ENCODE results near the gene GALNT12. TPM values are rescaled to one million over a fixed set of nuclear protein-coding genes. Genes with fewer than 3 reads are reported as not detected.

The GALNT12 gene, protein sequence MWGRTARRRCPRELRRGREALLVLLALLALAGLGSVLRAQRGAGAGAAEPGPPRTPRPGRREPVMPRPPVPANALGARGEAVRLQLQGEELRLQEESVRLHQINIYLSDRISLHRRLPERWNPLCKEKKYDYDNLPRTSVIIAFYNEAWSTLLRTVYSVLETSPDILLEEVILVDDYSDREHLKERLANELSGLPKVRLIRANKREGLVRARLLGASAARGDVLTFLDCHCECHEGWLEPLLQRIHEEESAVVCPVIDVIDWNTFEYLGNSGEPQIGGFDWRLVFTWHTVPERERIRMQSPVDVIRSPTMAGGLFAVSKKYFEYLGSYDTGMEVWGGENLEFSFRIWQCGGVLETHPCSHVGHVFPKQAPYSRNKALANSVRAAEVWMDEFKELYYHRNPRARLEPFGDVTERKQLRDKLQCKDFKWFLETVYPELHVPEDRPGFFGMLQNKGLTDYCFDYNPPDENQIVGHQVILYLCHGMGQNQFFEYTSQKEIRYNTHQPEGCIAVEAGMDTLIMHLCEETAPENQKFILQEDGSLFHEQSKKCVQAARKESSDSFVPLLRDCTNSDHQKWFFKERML
- 10 to 100 TPM in 1 of 12 donors, 1 to 10 TPM in 10, not detected in 1; 1.8 to 13.4 (median 4.0) TPM for polyA plus RNA-seq (ENCODE audit: insufficient read length in 12 of 12)
- long read RNA-seq, donor 1, transcript GALNT12-201 (10 exons, 2,735 nt): major isoform, 12 of 39 reads
- long read RNA-seq, donor 1, partial matches to known transcripts: 23 of 39 reads
- long read RNA-seq, donor 1, other reads (novel, unspliced or antisense): 0 of 39 reads
- long read RNA-seq, donor 2, partial matches to known transcripts: 0 of 3 reads
- long read RNA-seq, donor 2, other reads (novel, unspliced or antisense): 0 of 3 reads
- long read RNA-seq, donor 3: 0 reads
- long read RNA-seq, donor 4: 0 reads
- long read RNA-seq, donor 5: 0 reads
- long read RNA-seq, donor 6, partial matches to known transcripts: 0 of 1 reads
- long read RNA-seq, donor 6, other reads (novel, unspliced or antisense): 0 of 1 reads
- long read RNA-seq, donor 7, partial matches to known transcripts: 0 of 2 reads
- long read RNA-seq, donor 7, other reads (novel, unspliced or antisense): 0 of 2 reads
- long read RNA-seq, donor 8, partial matches to known transcripts: 0 of 1 reads
- long read RNA-seq, donor 8, other reads (novel, unspliced or antisense): 0 of 1 reads
- long read RNA-seq, donor 9: 0 reads
- long read RNA-seq, donor 10, partial matches to known transcripts: 0 of 1 reads
- long read RNA-seq, donor 10, other reads (novel, unspliced or antisense): 0 of 1 reads
- long read RNA-seq, donor 11: 0 reads

DNA sequence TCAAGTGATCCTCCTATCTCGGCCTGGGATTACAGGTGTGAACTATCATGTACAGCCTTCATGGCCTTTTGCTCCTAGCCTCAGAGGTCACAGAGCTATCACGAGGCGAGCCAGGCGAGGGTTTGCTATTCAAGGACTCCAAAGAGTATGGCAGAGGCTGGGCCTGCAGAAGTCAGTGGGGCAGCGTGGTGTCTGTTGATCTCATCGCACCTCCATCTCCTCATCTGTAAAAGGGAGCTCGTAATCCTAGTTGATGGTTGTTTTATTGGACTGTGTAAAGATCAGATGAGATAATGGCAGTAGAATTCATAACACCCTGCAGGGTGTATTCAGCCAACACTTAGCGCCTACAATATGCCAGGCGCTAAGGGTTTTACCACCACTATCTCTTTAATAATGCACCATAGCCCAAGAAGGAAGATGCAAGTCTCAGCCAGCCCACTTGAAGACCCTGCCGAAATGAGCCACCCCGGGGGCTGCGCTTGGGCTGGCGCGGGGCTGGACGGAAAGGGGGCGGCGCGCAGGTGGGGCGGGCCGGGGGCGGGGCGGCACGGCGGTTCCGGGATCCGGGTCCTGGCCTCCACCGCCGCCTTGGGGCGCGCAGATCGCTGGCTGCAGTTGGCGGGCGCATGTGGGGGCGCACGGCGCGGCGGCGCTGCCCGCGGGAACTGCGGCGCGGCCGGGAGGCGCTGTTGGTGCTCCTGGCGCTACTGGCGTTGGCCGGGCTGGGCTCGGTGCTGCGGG, at the start of gene GALNT12:
Gene GALNT12, plus strand, starts transcription at position 601 of the 744 bp plus-strand sequence. Its CDS starts 29 bp downstream, at position 630.
- no peak for DNase-seq

DNA sequence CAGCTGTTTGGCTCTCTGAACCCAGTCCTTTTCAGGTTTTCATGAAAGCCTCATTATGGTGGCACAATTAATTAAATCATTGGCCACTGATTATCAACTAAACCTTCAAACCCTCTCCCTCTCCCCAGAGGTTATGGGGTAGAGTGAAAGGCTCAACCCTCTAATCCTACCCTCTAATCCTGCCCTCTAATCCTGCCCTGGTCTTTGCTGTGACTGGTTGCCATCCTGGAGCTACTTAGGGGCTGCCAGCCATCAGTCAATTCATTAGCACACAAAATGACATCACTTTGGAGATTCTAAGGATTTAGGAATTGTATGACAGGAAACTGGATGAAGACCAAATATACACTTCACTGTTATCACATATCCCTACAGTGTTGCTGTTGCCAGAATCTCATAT, 47.2 kb upstream of the GALNT12 start:
- no peak for DNase-seq

DNA sequence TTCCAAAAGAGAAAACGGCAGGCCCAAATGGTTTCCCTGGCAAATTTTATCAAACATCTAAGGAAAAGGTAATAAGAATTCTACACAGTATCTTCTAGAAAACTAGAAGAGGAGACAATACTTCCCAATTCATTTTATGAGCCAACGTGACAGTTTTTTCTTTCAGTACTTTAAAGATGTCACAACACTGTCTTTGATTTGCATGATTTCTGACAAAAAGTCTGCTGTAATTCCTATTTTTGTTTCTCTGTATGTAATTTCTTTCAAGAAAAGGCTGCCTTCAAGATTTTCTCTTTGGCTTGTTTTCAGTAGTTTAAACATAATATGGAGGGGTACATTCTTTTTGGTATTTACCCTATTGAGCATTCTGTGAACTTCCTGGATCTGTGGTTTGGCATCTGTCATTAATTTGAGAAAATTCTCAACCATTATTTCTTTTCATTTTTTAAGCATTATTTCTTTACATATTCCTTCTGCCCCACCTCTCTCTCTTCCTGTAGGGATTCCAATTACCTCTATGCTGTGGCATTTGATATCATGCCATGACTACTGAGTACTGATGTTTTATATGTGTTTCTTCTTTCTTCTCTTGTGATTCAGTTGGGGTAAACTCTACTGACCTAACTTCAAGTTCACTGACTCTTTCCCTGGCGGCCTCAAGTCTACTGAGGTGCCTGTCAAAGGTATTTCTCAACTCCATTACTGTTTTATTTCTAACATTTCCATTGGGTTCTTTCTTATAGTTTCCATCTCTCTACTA, 43.3 kb upstream of the GALNT12 start:
- no peak for DNase-seq

DNA sequence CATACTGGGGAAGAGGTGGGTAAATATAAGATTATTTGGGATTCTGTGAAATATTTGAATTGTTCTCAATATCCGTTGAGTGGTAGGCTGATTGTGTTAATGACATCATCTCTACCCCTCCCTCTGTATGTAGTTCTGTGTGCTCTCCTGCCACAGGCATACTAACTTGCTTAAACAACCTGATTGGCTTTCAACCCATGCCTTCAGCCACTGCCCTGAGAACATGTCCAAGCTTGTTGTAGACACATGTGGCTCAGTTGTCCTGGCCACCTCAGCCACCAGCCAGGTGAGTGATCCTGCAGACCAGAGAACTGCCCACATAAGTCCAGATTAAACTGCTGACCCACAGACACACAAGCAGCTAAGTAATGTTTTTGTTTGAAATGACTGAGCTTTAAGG, 42.2 kb upstream of the GALNT12 start:
- no peak for DNase-seq

DNA sequence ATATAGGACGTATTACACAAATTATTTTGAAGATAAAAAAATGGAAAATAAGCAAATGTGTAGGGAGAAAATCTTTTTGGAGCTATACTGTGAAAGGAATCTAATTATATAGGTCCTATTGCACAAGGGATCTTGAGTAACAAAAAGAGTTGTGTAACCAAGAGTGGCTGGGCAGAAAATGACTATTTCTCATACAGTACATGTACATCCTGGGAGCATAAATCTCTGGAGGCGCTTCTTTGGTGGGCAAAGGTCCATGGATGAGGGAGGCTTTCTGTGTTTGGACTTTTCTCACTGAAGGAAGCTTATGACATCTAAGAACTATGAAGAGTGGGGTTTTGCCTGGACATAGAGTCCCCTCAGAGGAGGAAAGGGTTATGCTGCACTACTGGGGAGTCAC, 40.9 kb upstream of the GALNT12 start:
- DNase-seq: no peak

DNA sequence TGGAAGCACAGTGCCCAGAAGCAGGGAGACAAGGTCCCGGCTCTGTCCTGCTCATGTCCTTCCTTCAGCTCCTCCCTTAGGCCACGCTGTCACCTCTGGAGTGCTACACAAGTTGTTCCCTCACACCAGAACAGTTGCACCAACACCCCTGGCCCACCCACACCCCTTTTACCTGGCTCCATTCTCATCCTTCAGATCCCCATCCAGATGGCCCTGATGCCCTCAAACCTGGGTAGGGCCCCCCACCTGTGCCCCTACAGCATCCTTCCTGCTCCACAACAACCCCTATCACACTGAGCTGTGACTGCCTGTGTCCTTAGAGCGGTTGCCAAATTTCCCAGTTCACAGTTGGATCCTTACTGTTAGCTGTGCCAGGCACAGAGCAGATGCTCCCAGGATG, 40.3 kb upstream of the GALNT12 start:
- DNase-seq: no peak

DNA sequence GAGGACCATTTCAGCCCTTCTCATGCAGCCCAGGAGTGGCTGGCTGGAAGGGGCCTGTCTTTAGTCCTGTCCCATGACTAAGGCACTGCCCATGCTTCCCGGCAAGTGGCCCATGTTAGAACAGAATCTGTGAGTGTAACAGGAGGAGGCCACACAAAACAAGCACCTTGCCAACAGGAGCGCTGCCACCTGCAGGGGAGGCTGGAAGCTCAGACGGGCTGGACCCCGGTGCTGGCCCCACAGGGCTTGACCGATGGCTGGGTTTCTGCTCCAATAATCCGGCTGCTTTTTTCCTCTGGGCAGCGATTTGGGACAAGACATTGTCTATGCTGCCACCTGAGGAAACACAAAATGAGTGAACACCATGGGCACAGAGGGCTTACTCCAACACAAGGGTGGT, 39.6 kb upstream of the GALNT12 start:
- DNase-seq: no peak

DNA sequence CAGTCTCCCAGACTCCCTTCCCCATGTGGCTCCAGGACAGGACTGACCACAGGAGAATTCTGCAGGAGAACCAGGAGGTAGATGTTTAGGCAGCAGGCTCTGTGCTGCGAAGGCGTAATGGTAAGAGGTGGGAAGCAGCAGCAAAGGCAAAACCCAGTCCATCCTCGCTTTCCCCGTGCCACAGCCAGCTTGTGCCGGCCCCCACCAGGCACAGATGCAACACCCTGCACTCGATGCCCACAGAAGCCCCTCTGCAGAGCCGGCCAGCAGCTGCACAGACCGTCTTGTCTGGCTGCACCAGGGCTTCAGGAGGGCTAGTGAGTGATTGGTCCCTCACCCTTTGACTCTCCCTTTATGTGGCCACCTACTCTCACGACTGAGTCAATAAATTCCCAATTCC, 39.1 kb upstream of the GALNT12 start:
- DNase-seq: no peak

DNA sequence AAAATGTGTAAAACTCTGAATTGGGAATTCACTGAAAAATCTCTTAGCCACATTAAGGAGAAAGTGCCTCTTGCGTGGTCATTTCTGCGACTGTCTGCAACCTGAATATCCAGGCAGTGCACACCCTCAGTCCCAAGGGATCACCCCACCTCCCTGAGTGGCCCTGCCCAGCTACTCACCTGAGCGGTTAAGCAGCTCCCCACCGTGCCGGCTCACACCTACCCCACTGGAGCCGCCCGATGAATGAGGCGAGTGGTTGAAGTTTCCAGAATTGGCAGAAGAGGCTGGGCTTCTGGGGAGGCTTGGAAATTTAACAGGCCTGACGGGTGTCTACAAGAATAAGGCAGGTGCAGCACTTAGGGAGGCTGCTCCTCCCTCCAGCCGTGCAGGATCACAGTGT, 36.8 kb upstream of the GALNT12 start:
- no peak for DNase-seq

DNA sequence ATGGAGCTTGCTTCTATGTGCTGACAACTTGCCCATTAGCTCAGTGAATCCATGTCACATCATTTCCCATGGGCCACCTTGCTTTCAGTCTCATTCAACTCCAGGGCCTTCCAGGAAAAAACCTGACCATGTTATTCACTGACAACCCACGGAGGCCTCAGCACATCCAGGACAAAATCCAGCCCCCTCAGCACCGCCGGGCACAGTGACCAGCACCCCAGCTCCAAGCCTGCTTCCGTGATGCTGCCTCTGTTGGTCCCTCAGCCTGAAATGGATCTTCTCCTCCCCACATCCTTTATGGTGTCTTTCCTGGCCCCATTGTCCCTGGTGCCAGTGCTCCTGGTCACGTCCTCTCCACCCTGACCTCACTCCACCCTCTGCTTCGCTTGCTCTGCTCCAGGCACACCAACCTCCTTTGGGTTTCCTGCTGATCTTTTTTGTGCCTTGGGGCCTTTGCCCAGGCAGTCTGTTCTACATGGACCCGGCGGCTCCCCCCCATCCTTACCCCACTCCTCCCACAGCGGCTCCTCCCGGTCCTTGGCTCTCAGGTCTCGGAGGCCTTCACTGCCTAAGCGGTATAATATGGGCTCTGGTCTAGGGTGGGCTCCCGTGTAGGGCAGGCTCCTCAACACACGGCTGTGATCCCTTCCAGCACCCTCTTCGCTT, 36.1 kb upstream of the GALNT12 start:
- no peak for DNase-seq

DNA sequence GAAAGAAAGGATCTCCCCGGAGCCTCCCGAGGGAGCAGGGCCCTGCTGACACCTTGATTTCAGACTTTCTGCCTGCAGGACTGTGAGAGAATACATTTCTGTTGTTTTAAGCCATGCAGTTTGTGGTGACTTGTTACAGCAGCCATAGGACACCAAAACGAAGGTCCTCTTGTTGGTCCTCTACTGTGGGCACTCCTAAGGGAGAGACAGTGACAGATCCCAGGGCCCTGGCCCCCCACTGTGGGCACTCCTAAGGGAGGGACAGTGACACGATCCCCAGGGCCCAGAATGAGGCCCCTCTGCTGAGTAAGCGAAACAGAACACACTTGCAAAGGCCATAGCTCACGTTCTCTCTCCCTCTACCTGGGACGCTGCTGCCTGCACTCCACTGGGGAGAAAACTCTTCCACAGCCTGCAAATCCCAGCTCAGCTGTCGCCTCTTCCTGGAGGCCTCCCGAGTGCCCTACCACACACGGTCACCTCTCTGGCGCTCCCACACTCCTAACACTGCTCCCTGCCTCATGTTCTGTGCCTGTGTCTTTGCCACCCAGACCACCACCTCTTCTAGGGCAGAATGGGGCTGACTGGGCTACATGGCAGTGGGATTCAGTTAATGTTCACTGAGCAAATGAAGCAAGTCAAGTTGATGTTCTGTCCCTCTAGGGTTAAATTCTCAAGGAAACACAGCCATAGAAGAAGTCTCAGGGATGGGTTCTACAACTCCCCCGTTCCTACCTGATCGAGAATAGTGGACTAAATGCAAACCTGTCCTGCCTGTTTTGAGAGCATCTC, 34.9 kb upstream of the GALNT12 start:
- DNase-seq: no peak

DNA sequence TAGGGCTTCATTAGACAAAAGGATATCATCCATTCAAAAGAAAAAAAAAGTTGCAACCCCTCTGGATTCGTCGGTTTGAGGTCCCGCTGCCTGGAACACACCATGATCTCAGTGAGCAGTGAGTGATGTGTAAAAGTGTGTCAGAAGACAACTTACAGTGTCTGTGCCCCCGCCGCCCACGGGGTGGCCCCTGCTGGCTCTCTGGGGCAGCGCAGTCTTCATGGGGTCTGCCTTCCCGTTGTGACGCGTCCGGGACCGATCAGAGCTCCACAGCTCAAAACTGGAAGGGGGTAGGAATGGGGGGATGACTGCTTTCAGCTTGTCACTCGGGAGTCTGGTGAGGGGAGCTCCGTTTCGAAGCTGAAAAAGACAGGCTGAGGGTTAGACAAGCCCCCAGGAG, 33.7 kb upstream of the GALNT12 start:
- DNase-seq: no peak

DNA sequence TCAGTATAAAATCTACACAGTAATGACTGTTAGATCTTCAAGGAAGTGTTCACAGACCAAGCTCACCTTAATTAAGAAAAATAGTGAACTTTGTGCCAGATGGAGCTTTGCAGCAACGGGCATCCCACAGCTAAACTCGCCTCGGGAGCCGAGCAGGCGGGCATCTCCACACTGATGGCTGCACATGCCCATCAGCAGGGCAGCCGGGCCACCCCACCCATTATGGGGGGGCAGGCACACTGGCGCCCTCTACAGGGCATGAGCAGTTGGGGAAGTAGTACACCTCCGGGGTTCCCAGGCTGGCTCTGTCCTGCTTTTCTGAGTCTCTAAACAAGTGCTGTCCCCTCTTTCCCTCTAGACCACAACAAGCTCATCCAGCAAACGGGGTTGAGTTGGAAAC, 32.7 kb upstream of the GALNT12 start:
- no peak for DNase-seq

DNA sequence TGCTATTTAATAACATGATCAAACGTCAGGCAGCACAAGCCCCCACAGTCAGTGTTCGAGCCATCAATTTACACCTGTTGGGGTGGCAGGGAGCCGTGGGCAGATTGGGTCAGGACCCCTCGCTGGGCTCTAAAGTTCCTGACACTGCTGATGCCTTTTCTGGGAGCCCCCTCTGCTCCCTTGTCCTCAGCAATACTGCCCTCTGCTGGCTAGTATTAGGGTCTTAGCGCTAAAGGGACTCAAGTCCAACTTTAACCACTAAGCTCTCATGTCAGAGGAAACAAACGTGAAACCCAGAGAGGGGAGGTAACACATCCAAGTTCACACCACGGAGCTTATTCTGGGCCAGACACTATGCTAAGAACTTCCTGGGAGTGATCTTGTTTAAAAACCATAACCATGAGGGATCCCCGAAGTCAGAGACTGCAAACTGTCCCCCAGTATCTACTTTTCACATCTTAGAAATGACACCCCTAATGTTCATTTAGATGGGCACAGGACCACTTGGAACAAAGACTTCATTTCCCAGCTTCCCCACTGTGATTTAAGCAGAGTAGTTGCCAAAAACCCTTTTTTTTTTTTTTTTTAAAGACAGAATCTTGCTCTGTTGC, 31.5 kb upstream of the GALNT12 start:
- DNase-seq: peak; percentile 60

DNA sequence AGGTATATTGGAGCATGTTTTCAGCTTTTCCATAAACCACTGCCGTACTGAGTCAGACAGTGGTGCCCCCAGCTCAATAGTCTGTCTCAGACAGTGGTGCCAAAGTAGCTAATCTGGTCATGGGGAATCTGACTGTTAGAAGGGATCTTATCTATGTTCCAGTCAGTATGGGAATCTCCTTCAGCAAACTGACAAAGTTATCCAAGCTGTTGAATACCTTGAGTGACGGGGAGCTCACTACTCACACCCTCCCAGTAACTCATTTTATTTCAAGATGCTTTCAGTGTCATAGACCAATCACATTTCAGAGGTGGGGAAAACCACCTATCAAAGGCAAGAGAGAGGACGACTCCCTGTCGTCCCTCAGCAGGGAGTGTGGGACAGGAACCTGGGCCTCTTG, 29.9 kb upstream of the GALNT12 start:
- DNase-seq: no peak

DNA sequence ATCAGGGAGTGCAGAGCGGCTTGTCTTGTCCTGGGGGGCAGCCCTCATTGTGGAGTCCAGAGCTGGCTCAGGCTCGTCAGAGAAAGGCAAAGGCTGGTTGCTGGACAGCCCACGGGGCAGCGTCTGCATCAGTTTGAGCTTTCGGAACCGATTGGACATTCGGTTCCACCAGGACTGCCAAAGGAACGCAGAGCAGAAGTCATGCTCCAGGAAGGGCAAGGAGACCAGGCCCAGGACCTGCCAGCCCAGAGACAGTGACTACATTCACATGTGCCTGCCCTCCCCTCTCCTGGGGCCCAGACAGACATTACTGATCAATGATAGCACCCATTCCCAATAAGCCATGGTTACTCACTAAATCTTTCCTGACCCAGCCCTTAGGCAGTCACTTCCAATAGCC, 29.2 kb upstream of the GALNT12 start:
- no peak for DNase-seq

DNA sequence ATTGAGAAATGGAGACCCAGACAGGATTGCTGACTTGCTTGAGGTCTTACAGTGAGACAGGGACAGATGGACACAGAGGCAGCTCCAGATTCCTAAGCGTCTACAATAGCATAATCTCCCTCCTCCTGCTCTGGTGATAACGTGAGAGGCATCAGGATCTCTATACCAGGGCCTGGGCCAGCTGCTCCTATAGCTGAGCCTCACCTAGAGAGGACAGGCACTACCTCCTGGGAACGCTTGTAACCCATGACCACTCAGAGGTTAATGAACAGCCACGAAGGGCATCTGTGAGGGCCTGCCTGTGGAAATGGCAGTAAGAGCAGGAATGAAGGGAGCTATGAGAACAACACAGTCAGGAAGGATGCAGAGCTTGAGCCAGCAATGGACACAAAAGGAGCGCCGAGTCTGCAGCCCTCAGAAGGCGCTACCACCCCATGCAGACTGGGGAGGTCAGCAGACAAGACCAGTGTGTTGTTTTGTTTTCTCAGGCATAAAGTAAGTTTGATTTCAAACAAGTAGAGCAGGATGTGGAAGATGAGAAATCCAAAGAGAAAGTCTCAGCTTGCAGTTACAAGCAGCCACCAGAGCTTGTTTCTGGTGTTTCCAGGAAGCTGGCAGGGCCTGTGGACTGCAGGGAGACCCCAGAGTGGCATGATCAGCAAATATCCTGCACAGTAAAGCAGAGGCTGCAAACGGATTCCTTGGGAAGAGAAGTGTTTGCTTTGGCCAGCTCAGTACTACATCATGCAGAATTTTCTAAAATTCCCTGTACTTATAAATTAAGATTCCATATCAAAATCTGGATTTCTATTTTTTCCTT, 28.5 kb upstream of the GALNT12 start:
- no peak for DNase-seq
